AG09309 (cell line): ENCODE results near the gene TOLLIP.

Experiments
- DNase-seq: peaks from one replicate; pipeline ENCODE4 v3.0.0-alpha.2; 2010; ENCODE audit warnings: low read depth
- H3K4me3 ChIP-seq: 2 replicates; pipeline ENCODE4 v1.5.1; 2011; ENCODE audit warnings: mild to moderate bottlenecking, low read depth, low read length, moderate library complexity; ENCODE audit not compliant: control insufficient read depth
- CTCF ChIP-seq: IDR thresholded peaks from 2 replicates; pipeline ENCODE4 v1.5.1; 2011; ENCODE audit warnings: mild to moderate bottlenecking, low read depth, low read length, inconsistent platforms; ENCODE audit not compliant: insufficient read depth, control insufficient read depth; ENCODE audit errors: missing control alignments

TOLLIP gene

GRCh38 chr11:1229471-1230120 is 79.8 kb downstream of the TOLLIP start:
- no peak for TF ChIP-seq CTCF
- DNase-seq: no peak
- no peak overlapping the region for H3K4me3 ChIP-seq

GRCh38 chr11:1228921-1229451 is 80.4 kb downstream of the TOLLIP start:
- no peak for TF ChIP-seq CTCF
- H3K4me3 ChIP-seq: no peak overlapping the region
- DNase-seq: no peak

- TF ChIP-seq CTCF: no peak
- DNase-seq: no peak
- H3K4me3 ChIP-seq: no peak overlapping the region
Measured at GRCh38 chr11:1228101-1228821, 81.2 kb downstream of the TOLLIP start.

- DNase-seq: no peak
- H3K4me3 ChIP-seq: no peak overlapping the region
- TF ChIP-seq CTCF: no peak
Measured at GRCh38 chr11:1227551-1228100, 81.8 kb downstream of the TOLLIP start.

GRCh38 chr11:1226986-1227550 is 82.4 kb downstream of the TOLLIP start:
- TF ChIP-seq CTCF: peak; percentile 34
- no peak overlapping the region for H3K4me3 ChIP-seq
- DNase-seq: no peak

- TF ChIP-seq CTCF: no peak
- no peak overlapping the region for H3K4me3 ChIP-seq
- DNase-seq: no peak
Measured at GRCh38 chr11:1226226-1226985, 83.0 kb downstream of the TOLLIP start.
